ENCODE data around the gene ALDH4A1.

DNA sequence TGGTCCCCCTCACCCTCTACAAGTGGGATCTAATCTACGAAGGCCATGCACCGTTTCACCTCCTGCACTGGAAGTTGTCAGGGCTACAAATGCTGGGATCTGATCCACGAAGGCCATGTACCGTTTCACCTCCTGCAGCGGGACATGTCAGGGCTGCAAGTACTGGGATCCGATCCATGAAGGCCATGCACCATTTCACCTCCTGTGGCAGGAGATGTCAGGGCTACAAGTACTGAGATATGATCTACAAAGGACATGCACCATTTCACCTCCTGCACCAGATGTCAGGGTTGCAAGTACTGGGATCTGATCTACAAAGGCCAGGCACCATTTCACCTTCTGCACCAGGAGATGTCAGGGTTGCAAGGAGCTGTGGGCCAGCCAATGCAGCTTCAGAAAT lies 7.0 kb downstream of the ALDH4A1 start:
- no peak for TF ChIP-seq EZH2 (IDR thresholded peaks at IDR 0.05)
- TF ChIP-seq, protein P1, sequence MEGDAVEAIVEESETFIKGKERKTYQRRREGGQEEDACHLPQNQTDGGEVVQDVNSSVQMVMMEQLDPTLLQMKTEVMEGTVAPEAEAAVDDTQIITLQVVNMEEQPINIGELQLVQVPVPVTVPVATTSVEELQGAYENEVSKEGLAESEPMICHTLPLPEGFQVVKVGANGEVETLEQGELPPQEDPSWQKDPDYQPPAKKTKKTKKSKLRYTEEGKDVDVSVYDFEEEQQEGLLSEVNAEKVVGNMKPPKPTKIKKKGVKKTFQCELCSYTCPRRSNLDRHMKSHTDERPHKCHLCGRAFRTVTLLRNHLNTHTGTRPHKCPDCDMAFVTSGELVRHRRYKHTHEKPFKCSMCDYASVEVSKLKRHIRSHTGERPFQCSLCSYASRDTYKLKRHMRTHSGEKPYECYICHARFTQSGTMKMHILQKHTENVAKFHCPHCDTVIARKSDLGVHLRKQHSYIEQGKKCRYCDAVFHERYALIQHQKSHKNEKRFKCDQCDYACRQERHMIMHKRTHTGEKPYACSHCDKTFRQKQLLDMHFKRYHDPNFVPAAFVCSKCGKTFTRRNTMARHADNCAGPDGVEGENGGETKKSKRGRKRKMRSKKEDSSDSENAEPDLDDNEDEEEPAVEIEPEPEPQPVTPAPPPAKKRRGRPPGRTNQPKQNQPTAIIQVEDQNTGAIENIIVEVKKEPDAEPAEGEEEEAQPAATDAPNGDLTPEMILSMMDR (IDR thresholded peaks at IDR 0.05), result no peak
- TF ChIP-seq EZH2phosphoT487 (IDR thresholded peaks at IDR 0.05), result no peak
